Testis (tissue), 3 donors: Measurements from ENCODE around the gene TGOLN2. TPM values are rescaled to one million over a fixed set of nuclear protein-coding genes. Genes with fewer than 3 reads are reported as not detected.

Experiments used
- DNase-seq: peaks from one replicate; pipeline ENCODE4 v3.0.0-alpha.2; 2019
- H3K27ac ChIP-seq, 2 donors: fragments of 200-600 bp; sonication (generic); one replicate each; pipeline ENCODE4 v1.5.1; 2019
- H3K27me3 ChIP-seq: fragments of 200-600 bp; sonication (generic); one replicate; pipeline ENCODE4 v1.5.1; 2019
- H3K36me3 ChIP-seq: fragments of 200-600 bp; sonication (generic); one replicate; pipeline ENCODE4 v1.5.1; 2017; ENCODE audit warnings: low read depth; ENCODE audit errors: missing control alignments
- H3K4me1 ChIP-seq: fragments of 200-600 bp; sonication (generic); one replicate; pipeline ENCODE4 v1.5.1; 2019
- H3K4me3 ChIP-seq, 2 donors: fragments of 200-600 bp; sonication (generic); one replicate each; pipeline ENCODE4 v1.5.1; 2017 to 2019
- H3K9me3 ChIP-seq: fragments of 200-600 bp; sonication (generic); one replicate; pipeline ENCODE4 v1.5.1; 2017
- POLR2A ChIP-seq: fragments of 450-650 bp; IDR thresholded peaks from one replicate; pipeline ENCODE4 v1.6.1; 2017; ENCODE audit warnings: antibody characterized with exemption, mild to moderate bottlenecking, moderate library complexity
- WGBS, 2 donors: methylation state at CpG; one replicate each; pipeline ENCODE4 v1.1.5; 2018; 5-methylcytosine and 5-hydroxymethylcytosine counted together
- intact Hi-C: fragments of 100-400 bp; cut with DNase I; formaldehyde crosslinking; loops from one replicate; pipeline ENCODE4 v1.15.1; 2023; ENCODE audit warnings: low total_unique reads
- polyA plus RNA-seq: library from polyadenylated mRNA; stranded (reverse); fragments of 350-450 nt; fragmentation: Illumina TruSeq; extraction: RNeasy Lipid Tissue Mini Kit (QIAGEN cat#74804); gene quantifications from one replicate; pipeline ENCODE4 v1.2.3, GENCODE V29; 2014; ENCODE audit warnings: low read depth, low replicate concordance; ENCODE audit not compliant: insufficient read depth
- total RNA-seq, 2 donors: library from RNA; depleted of rRNA; stranded (reverse); fragments of >200 nt; gene quantifications; one replicate each; pipeline ENCODE4 v1.2.3, GENCODE V29; 2016
- TF ChIP-seq, protein P1 (sequence below), 3 experiments: fragments of 450-650 bp in 2 of 3; fragments of 200-600 bp in 1 of 3; sonication (generic) in 1 of 3; IDR thresholded peaks; one replicate each; pipeline ENCODE4 v1.5.1; 2016 to 2019; ENCODE audit warnings: antibody characterized with exemption in 3 of 3, mild to moderate bottlenecking in 2 of 3, moderate library complexity in 1 of 3

Gene TGOLN2
- total and polyA plus RNA-seq, 3 donors from 2014 or later, result 80.6 to 143 (median 115) TPM

DNA sequence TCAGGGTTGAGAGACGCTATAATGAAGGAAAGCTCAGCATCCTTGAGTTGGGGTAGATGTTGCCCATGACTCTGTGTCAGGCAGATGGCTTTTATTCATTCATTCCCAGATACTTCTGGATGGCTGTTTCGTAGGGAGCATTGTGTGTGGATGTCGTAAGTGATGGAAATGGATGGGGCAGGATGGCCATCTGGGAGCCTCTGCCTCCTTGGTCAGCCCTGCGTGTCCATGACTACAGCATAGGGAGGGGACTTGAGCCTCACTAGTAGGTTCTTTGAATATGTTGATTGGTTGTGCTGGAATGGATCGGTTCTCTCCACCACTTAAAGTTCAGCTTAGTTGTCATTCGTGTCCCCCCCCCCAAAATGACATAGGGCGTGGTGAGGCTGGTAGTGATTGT lies 44.9 kb downstream of the TGOLN2 start:
- no peaks in the 10 kb centered on the region for H3K27me3 ChIP-seq
- intact Hi-C loops, result no loop called here
- H3K4me1 ChIP-seq, result no peaks in the 10 kb centered on the region
- no peak overlapping the region for H3K27ac ChIP-seq
- H3K4me3 ChIP-seq, result no peak overlapping the region
- no peaks in the 10 kb centered on the region for H3K36me3 ChIP-seq
- no peak for TF ChIP-seq POLR2A
- WGBS, 2 donors, result 94 to 95% methylated on average over 7 of the region's 7 CpGs
- no peaks in the 10 kb centered on the region for H3K9me3 ChIP-seq
- DNase-seq, result no peak

GRCh38 chr2:85281553-85281952 lies 46.2 kb downstream of the TGOLN2 start:
- Histone ChIP-seq H3K27ac (no peak overlapping the region), H3K4me3 (no peak overlapping the region), H3K27me3 (no peaks in the 10 kb centered on the region), H3K36me3 (no peaks in the 10 kb centered on the region), H3K4me1 (peaks cover 12% of the 10 kb centered on the region), H3K9me3 (no peaks in the 10 kb centered on the region)
- WGBS, 2 donors, result 77 to 83% methylated on average over 6 of the region's 6 CpGs
- no peak for TF ChIP-seq POLR2A
- TF ChIP-seq, protein P1, sequence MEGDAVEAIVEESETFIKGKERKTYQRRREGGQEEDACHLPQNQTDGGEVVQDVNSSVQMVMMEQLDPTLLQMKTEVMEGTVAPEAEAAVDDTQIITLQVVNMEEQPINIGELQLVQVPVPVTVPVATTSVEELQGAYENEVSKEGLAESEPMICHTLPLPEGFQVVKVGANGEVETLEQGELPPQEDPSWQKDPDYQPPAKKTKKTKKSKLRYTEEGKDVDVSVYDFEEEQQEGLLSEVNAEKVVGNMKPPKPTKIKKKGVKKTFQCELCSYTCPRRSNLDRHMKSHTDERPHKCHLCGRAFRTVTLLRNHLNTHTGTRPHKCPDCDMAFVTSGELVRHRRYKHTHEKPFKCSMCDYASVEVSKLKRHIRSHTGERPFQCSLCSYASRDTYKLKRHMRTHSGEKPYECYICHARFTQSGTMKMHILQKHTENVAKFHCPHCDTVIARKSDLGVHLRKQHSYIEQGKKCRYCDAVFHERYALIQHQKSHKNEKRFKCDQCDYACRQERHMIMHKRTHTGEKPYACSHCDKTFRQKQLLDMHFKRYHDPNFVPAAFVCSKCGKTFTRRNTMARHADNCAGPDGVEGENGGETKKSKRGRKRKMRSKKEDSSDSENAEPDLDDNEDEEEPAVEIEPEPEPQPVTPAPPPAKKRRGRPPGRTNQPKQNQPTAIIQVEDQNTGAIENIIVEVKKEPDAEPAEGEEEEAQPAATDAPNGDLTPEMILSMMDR (IDR thresholded peaks at IDR 0.05), result no peak
- intact Hi-C loops, result no loop called here
- DNase-seq, result no peak

DNA sequence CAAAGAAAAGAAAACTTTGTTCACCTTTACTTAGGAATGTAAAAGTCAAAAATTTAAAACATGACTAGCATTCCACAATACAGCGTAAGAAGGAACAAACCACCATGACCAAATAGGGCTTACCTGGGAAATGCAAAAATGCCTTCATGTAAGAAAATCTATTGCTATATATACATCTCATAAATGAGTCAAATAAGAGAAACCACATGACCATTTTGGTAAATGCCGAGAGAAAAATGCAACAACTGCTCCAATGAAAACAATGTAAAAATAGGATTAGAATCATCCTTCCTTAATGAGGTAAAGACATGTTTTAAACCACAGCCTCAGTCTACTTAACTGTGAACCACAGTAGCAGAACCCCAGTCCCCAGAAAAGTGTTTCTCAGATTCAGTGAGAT lies 49.4 kb downstream of the TGOLN2 start:
- Histone ChIP-seq H3K27me3 (no peaks in the 10 kb centered on the region), H3K4me3 (no peak overlapping the region), H3K36me3 (no peaks in the 10 kb centered on the region), H3K4me1 (peaks cover 12% of the 10 kb centered on the region), H3K9me3 (no peaks in the 10 kb centered on the region), H3K27ac (no peak overlapping the region)
- no peak for DNase-seq
- 63 to 66% methylated on average over 2 of the region's 2 CpGs for WGBS, 2 donors
- intact Hi-C loops, result loop anchor here (5.0 kb wide), 1 partner anchor 146 kb away; the partner anchor contains the start of gene TCF7L1
- TF ChIP-seq POLR2A, result no peak
- TF ChIP-seq, protein P1 (IDR thresholded peaks at IDR 0.05), result no peak

DNA sequence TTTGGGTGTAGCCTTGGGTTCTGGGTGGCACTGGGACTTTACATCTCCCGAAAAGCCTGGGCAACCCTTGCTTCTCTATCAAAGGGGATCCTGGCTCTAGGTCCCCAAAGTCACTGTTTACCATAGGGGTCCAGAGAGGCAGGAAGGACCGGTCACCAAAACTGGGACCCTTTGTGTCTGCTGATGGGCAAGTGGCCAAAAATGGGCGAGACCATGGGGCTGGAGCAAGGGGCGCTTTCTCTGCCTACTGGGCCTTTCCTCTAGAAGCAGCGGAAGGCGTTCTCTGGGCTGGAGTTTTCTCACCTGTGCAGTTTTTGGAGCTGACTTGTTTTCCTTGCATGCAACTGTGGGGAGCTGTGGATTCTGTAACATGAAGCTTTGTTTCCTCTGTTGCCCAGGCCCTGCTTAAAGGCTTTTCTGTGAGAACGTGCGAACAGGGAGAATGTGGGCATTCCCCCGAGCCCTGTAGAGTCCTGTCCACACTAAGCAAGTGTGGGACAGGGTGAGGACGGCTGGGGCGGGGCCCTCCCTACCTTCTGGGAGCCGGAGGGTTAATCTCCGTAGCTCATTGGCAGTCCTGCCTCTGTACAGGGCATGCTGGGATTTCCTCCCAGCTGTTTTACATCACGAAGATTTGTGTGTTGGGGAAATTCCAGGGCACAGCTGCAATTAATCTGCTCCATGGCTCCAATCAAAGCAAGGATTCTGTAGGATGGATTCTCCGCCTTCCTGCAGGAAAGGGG lies 50.2 kb downstream of the TGOLN2 start:
- intact Hi-C loops, result loop anchor here (5.0 kb wide), 1 partner anchor 145 kb away; the partner anchor contains the start of gene TCF7L1
- Histone ChIP-seq H3K4me3 (no peak overlapping the region), H3K36me3 (no peaks in the 10 kb centered on the region), H3K4me1 (peaks cover 12% of the 10 kb centered on the region), H3K9me3 (no peaks in the 10 kb centered on the region), H3K27me3 (no peaks in the 10 kb centered on the region), H3K27ac (no peak overlapping the region)
- no peak for DNase-seq
- 63% methylated on average over 12 to 15 of the region's 15 CpGs for WGBS, 2 donors
- no peak for TF ChIP-seq POLR2A
- TF ChIP-seq, protein P1 (IDR thresholded peaks at IDR 0.05), result no peak

- Histone ChIP-seq H3K9me3 (no peaks in the 10 kb centered on the region), H3K4me3 (no peak overlapping the region), H3K27me3 (no peaks in the 10 kb centered on the region), H3K27ac (peak overlapping the region; percentile 14 to 39), H3K4me1 (peaks cover 12% of the 10 kb centered on the region), H3K36me3 (no peaks in the 10 kb centered on the region)
- TF ChIP-seq, protein P1 (IDR thresholded peaks at IDR 0.05), result no peak
- no peak for TF ChIP-seq POLR2A
- intact Hi-C loops, result loop anchor here (5.0 kb wide), 1 partner anchor 144 kb away; the partner anchor contains the start of gene TCF7L1
- no peak for DNase-seq
- 54 to 58% methylated on average over 14 of the region's 14 CpGs for WGBS, 2 donors
Measured at GRCh38 chr2:85276571-85277118, 51.1 kb downstream of the TGOLN2 start.
